Caki2 (cell line): ENCODE results near the gene YWHAH. TPM values are rescaled to one million over a fixed set of nuclear protein-coding genes. Genes with fewer than 3 reads are reported as not detected.
"Not testable (repeated sequence)": the region's sequence is repeated elsewhere in the genome, so short reads cannot be mapped to it uniquely, and the experiment has no call there.

Source experiments
- DNase-seq: peaks from one replicate; pipeline ENCODE4 v3.0.0-alpha.2; 2015; ENCODE audit warnings: low read depth
- in situ Hi-C: cut with HindIII; loops from 2 replicates; pipeline ENCODE4 v1.10.0; 2016; ENCODE audit warnings: low sequenced_read_pairs, low pct_unique_long_range_greater_than_20kb, mixed read lengths
- total RNA-seq: library from RNA; depleted of rRNA; stranded (reverse); fragments of >200 nt; shearing (Covaris generic); gene quantifications from 2 replicates; pipeline ENCODE4 v1.2.3, GENCODE V29; 2014; ENCODE audit warnings: low replicate concordance

The YWHAH gene
- total RNA-seq, 1 experiment from 2014 or later, result 169 TPM

DNA sequence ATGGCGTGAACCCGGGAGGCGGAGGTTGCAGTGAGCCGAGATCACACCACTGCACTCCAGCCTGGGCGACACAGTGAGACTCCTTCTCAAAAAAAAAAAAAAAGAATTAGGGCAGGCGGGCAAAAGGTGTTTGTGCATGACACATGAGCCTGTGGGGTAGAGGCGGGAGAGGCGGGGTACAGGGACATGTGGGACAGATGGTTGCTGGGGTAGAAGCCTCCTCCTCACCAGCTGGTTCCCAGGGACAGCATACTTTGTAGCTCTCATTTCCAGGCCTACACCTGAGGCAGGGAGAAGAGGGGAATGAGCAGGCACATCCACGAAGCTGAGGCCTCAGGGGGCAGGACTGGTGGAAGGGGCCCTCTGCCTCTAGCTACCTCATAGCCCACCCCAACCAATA is 23.7 kb downstream of the YWHAH start:
- in situ Hi-C loops, result loop anchor here (25.0 kb wide), 1 partner anchor 256 kb away; no protein-coding TSS in a partner anchor
- no peak for DNase-seq

DNA sequence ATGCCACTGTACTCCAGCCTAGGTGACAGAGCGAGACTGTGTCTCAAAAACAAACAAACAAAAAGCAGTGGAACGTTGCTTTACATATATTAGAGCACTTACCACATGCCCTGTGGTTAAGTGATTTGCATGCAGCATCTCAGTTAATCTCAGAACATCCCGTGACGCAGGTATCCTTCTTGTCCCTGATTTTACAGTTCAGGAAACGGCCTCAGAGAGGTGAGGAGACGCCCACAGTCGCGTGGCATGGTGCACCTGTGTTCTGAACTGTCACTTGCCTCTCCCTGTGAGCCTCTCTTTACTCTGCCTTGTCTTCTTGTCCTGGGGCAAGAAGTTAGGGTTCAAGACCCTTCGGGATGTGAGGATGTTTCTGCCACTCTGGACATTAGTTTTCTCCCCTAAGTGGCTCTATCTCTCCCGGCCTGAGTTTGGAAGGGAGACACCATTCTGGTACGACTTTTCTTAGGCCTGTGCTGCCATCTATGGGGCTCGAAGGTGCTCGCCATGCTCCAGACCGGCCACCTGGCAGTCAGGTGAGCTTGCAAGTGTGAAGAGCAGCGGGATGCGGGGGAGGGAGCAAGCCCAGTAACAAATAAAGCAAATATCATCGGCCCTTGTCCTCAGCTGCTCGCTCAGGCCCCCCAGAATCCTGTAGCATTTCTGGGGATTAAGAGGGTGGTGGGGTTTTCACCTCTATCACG is 25.6 kb downstream of the YWHAH start:
- in situ Hi-C loops, result loop anchor here (25.0 kb wide), 1 partner anchor 258 kb away; no protein-coding TSS in a partner anchor
- peak; percentile 81 for DNase-seq

DNA sequence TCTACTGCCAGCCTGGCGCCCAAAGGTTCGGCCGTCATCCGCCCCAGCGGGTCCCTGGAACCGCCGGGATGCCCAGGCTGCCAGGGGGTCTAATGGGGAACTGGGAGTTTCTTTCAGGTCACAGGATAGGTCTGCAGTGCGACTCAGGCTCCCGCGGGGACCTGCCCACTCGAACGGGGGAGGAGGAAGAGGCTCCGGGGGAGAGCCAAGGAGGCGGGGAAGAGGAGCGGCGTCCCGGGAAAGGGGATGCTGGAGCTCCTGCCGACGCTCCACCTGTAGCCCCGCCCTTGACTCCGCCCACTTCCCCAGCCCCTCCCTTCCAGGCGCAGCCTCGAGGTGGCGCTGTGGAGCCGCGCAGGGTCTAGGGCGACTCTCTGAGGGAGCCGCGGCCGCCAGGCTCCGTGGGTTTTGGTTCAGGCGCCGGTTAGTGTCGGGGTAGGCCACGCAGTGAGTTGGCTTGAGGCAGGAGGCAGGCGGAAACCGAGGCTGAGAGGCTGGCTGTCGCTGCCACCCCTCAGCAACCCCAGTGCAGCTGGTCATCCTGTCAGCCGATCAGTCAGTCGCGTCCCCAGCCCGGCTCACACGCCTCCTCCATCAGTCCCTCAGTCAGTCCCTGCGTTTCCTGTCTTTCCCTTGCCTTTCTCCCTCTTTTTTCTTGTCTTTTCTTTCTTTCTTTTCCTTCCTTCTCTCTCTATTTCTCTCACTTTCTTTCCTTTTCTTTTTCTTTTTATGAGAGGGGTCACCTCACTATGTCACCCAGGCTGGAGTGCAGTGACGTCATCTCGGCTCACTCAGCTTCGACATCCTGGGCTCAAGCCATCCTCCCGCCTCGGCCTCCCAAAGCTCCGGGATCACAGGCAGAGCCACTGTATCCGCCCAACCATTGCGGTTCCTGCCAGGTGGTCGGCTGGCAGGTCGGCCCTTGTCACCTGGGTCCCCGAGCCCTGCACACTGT is 26.4 kb downstream of the YWHAH start:
- in situ Hi-C loops, result loop anchor here (25.0 kb wide), 1 partner anchor 258 kb away; no protein-coding TSS in a partner anchor
- DNase-seq, result peak; percentile 90

DNA sequence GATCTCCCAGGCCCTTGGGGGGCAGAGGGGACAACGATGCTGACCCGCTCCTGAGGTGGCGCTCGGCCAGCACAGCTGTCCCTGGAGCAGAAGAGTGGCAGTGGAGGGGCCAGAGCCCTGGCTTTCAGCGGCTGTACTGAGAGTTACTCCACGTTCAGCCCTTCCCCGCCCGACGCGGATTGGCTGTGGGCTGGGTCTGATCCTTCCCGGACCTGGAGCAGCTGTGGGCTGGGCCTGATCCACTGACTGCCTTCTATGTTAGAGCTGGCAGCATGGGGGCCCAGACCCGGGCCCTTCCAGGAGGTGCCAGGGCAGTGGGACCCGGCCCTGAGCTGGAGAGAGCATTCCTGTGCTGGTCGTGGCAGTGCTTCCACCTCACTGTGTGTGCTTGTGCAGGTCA is 27.8 kb downstream of the YWHAH start:
- DNase-seq, result no peak
- in situ Hi-C loops, result loop anchor here (25.0 kb wide), 1 partner anchor 260 kb away; no protein-coding TSS in a partner anchor

DNA sequence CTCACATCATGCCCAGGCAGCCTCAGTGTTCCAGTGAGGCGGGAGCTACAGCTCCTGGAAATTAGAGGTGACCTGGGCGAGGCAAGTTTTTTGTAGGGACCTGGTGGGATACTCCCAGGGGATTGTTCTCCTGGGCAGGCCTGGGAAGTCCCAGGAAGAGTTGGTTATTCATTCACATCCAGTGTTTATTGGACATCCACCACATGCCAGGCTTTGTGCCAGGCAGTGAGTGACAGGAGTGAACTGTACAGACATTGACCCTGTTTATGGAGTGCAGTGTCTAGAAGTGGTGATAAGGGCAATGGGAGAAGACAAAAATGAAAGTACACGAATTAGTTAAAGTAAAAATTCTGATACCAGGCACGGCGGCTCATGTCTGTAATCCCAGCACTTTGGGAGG is 29.4 kb downstream of the YWHAH start:
- peak; percentile 76 for DNase-seq
- in situ Hi-C loops, result loop anchor here (25.0 kb wide), 1 partner anchor 261 kb away; no protein-coding TSS in a partner anchor

DNA sequence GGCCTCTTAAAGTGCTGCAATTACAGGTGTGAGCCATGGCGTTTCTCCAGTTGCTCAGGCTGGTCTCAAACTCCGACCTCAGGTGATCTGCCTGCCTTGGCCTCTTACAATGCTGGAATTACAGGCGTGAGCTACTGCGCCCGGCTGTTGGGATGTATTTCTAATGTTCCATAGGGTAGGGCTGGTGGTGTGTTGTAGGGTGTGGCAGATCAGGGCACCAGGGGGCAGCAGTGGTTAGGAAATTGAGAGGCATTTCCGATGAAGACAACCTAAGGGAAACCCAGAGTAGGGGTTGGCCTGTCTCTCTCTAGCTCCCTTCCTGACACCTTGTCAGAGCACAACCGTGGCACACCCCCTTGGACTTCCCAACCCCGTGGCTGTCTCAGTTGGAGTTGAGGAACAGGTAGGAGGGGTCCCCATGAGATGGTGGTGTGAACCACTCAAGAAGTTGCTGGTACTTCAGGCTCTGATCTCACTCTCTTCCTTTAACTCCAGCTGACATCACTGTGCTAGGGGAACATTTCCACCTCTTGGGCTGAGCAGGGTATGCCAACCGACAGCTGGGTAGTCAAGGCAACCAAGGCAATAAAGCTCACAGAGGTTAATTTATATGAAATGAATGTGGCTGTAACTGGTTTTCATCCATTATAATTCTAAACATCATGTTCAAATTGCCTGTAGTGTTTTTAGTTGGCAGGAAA is 33.0 kb downstream of the YWHAH start:
- in situ Hi-C loops, result no loop called here
- DNase-seq, result peak; percentile 69

DNA sequence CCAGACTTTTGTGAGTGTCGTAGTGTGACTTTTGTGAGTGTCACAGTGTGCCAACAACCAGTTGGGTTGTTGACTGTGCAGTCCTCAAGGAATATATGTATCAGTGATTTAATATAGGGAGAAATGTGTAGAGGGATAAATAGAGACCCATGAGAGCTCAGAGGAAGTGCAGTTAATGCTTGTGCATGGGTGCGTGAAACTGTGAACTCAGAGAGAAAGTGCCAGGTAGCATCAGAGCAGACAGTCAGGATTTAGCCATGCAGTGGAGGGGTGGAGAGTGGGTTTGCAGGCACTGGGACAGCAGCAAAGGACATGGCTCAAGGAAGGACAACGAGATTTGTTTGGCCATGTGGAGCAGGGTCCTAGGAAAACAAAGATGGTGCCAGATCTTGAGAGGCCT is 33.6 kb downstream of the YWHAH start:
- DNase-seq, result no peak
- in situ Hi-C loops, result no loop called here

DNA sequence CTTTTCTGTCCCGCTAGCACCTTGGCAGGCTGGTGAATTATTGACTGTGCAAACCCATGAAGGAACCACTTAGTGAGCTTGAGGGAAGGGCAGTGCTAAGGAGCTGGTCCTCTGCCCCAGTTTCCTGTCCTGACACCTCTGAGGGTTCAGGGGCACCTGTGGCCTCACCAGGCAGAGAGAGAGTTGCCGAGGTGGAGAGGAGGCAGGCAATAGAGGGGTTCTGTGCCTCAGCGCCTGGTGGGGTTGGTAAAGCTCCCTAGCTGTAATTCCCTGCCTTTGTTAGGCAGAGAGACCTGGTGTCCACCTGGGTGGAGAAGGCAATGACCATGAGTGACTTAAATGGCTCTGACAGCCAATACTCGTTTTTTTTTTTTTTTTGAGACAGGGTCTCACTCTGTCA is 36.3 kb downstream of the YWHAH start:
- in situ Hi-C loops, result no loop called here
- DNase-seq, result no peak

DNA sequence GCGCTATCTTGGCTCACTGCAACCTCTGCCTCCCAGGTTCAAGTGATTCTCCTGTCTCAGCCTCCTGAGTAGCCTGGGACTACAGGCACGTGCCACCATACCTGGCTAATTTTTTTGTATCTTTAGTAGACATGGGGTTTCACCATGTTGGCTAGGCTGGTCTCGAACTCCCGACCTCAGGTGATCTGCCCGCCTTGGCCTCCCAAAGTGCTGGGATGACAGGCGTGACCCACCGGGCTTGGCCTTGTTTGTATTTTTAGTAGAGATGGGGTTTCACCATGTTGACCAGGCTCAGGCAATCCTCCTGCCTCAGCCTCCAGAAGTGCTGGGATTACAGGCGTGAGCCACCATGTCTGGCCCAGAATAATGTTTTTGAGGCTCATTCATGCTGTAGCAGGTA is 37.6 kb downstream of the YWHAH start:
- DNase-seq, in situ Hi-C loops: not testable (repeated sequence)

DNA sequence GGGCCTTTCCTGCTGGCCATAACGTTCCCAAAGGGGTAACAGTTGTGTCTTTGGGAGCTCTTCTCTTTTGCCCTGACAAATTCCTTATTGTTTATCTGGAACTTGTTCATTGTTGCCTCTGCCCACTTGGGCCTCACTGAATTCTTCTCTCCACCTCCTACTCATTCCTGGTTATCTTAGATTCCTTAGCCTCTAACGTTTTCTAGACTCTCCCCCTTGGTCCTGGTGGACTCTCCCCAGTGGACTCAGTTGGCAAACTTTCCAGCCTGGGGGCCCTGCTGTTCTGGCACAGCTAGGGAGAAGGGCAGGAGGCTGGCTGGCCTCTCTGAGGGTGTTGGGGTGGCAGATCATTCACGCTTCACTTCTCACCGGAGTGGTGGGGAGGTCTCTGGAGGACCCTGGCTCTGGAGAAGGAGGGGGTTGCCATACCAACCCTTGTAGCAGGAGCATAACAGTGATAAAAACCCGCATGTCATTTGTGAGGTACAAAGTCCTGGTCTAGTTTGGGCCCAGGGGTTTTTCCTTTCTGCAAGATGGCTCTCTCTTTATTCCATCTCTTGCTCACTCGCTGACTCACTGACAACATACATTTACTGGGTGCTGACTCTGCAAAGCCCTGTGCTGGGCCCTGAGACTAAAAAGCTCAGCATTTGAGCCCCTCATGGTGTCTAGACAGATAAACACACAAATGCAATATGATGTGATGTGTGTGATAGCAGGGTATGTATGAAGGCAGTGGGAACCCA is 39.7 kb downstream of the YWHAH start:
- in situ Hi-C loops, result no loop called here
- DNase-seq, result no peak

DNA sequence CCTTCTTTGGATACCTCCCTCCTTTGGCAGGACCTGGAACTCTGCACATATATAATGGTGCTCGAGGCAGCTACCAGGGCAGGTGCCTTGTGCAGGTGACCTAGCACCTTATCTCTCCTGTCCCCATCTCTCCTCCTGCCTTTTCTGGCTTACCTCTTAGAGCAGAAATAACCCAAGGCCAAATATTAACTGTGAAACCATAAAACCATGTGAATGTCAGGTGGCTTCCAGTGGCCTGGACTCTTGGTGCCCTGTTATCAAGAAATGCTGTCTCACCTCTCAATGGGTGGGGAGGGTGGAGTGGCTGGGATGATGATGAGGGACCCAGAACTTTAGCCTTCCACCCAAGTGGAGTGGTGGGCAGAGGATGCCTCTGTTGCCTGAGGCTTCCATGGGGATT is 42.9 kb downstream of the YWHAH start:
- in situ Hi-C loops, result no loop called here
- no peak for DNase-seq

DNA sequence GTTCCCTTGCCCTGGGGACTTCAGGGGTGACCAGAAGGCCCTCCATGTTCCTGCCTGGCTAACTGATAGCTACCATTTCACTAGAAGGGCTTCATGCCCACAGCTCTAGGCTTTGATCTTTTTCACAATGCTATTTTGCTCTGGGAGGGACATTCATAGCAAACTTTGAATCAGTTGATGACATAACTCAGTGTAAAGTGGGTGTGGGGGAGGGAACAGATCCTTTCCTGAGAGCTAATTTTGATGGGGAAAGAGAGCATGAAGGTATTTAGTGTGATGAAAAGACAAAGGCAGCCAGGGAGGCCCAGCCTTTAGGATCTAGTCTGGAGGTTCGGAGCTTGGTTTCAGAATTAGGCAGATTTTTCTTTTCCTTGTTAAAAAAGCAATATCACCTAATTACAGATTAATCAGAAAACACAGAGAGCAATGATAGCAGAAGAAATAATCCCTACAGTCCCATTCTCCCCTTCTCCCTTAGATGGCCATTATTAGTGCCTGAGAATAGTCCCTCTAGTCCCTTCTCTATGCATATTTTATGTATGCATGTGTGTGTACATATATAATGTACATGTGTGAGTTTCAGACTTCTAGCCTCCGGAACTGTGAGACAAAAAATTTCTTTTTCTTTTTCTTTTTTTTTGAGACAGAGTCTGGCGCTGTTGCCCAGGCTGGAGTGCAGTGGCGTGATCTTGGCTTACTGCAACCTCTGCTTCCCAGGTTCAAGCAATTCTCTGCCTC is 46.9 kb downstream of the YWHAH start:
- in situ Hi-C loops, result no loop called here
- DNase-seq, result no peak

DNA sequence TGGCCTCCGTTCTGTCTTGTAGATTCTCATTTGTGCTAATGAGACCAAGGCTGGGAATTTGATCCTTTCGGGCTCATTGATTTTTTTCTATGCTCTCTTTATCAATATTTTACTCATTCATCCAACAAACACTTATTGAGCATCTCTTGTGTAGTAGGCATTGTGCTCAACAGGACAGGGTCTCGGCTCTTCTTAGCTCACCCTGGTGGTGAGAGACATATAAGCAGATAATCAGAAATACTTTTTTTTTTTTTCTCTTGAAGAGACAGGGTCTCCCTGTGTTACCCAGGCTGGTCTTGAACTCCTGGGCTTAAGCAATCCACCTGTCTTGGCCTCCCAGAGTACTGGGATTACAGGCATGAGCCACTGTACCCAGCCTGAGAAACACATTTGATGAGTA is 50.7 kb downstream of the YWHAH start:
- in situ Hi-C loops, result no loop called here
- no peak for DNase-seq

DNA sequence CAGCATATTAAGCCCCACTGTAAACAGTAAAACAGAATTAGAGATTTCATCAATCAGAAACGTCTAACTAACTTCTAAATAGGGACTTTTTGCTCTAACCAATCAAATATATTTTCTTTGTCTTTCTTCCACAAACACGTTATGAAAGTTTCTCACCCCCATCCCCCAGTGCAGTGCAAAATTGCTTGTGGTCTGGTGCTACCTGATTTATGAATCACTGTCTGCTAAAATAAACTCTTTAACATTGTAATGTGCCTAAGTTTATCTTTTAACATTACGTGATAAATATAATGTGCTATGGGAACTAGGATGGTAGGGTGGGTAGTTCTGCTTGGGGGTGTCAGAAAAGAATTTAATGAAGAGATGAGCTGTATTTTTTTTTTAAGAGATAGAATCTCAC is 51.5 kb downstream of the YWHAH start:
- no peak for DNase-seq
- in situ Hi-C loops, result no loop called here

DNA sequence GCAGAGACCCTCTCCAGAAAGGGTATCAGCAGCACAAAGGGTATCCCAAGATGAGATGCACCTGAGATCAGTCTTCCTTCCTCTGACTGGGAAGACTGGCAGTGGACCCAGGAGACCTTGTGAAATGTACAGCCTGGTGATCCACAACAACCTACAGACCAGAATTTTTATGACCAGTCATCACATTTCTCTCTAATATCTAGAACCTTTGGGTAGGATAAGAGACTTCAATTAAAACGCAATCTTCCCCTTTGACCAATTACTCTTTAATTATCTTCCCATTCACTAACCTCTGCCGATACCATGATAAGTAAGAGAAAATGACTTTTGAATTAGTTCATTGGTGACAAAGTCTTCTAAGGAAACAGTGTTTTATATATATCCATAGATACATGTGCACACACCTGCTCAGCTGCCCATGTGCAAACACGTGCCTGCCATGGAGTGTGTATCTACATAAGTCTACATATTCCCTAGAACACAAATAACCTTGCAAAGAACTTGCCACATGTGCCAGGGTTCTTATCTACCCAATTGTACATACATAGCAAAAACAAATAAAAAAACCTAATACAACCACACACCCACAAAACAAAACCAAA is 54.5 kb downstream of the YWHAH start:
- in situ Hi-C loops, result no loop called here
- no peak for DNase-seq

DNA sequence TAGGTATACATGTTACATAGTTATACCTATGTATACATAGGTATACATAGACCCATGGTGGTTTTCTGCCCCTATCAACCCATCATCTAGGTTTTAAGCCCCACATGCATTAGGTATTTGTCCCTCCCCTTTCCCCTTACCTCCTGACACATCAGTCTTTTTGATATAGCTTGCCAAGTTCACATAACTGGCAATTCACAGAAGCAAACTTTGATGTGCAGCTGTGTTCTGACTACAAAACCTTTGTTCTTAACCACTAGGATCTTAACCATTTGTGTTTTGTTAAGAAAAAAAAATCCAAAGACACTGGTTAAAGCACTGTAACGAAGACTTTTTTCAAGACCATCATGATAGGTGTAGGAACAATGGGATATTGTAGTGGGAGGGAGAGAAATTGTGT is 55.8 kb downstream of the YWHAH start:
- in situ Hi-C loops, result no loop called here
- DNase-seq, result no peak

DNA sequence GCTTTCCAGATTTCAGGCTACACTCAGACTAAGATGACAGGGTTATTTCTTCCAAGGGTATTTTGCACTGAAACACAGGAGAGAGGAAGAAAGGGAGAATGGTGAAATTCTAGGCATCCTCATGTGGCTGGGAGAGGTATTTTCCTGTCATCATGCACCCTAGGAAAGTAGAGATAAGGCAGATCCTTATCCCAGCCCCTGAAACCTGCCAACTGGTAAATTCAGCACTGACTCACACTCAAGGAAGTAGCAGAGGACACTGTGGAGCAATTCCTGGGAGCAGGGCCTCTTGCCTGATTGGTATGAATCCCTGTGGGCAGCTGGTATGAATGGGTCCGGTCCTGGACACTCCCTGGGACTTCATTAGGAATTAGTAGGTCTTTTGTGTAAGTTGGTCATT is 61.1 kb downstream of the YWHAH start:
- in situ Hi-C loops, result no loop called here
- no peak for DNase-seq
